Measurements from ENCODE around the gene CD2BP2.

GRCh38 chr16:30383521-30383920 is 28.4 kb upstream of the CD2BP2 start:
- TF ChIP-seq ZFP30 (CRISPR knock-in tag; IDR thresholded peaks at IDR 0.05): no peak
- no peak for TF ChIP-seq ZNF70 (CRISPR knock-in tag; IDR thresholded peaks at IDR 0.05)
- no peak for TF ChIP-seq ESRRG (CRISPR knock-in tag; IDR thresholded peaks at IDR 0.05)
- no peak for TF ChIP-seq ZFP3 (CRISPR knock-in tag; IDR thresholded peaks at IDR 0.05)
- no peak for TF ChIP-seq TOX (CRISPR knock-in tag; IDR thresholded peaks at IDR 0.05; ENCODE audit: borderline replicate concordance)
- no peak for TF ChIP-seq PATZ1 (CRISPR knock-in tag; IDR thresholded peaks at IDR 0.05; ENCODE audit: borderline replicate concordance)
- TF ChIP-seq CREB5 (CRISPR knock-in tag; IDR thresholded peaks at IDR 0.05; ENCODE audit: low read depth): no peak
- TF ChIP-seq RARB (CRISPR knock-in tag; IDR thresholded peaks at IDR 0.05): no peak
- no peak for TF ChIP-seq CSRNP3 (CRISPR knock-in tag; IDR thresholded peaks at IDR 0.05)
- no peak for TF ChIP-seq ZNF8 (CRISPR knock-in tag; IDR thresholded peaks at IDR 0.05)
